HG02678 (cell line): ENCODE data around the gene DHX8.
"Not testable (repeated sequence)": the region's sequence is repeated elsewhere in the genome, so short reads cannot be mapped to it uniquely, and the experiment has no call there.

ENCODE experiments used
- ATAC-seq: cut with Tn5 transposase; IDR thresholded peaks from one replicate; pipeline ENCODE4 v1.9.1; 2021; ENCODE audit warnings: mild to moderate bottlenecking, moderate library complexity; ENCODE audit not compliant: unreplicated experiment

The DHX8 gene

GRCh38 chr17:43461185-43461584, 22.6 kb upstream of the DHX8 start:
- ATAC-seq, result no peak

GRCh38 chr17:43462569-43462968, 21.2 kb upstream of the DHX8 start:
- ATAC-seq, result not testable (repeated sequence)

GRCh38 chr17:43463241-43463640, 20.5 kb upstream of the DHX8 start:
- no peak for ATAC-seq

GRCh38 chr17:43464046-43464445, 19.7 kb upstream of the DHX8 start:
- ATAC-seq, result no peak

- no peak for ATAC-seq
Measured at GRCh38 chr17:43465049-43465448, 18.7 kb upstream of the DHX8 start.

GRCh38 chr17:43467981-43468581, 15.7 kb upstream of the DHX8 start:
- ATAC-seq, result no peak

- ATAC-seq, result no peak
Measured at GRCh38 chr17:43468691-43469139, 15.1 kb upstream of the DHX8 start.

DNA sequence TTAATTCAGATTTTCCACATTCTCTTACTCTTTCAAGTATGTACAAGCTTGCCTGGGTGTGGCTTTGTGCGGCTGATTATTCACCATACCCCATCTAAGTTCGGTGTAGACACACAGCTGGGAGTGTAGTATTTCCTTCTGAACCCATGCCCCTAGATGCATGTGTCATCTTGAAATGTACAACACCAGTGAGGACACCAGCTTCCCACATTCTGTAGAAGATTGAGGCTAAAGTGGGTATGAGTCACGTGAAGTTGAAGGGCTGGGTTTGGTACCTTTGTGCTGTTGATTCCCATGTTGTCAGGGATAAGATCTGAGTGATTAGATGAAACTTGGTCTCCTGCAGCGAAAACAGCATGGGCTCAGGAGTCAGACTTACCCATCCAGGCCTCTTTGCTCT, 14.6 kb upstream of the DHX8 start:
- no peak for ATAC-seq

DNA sequence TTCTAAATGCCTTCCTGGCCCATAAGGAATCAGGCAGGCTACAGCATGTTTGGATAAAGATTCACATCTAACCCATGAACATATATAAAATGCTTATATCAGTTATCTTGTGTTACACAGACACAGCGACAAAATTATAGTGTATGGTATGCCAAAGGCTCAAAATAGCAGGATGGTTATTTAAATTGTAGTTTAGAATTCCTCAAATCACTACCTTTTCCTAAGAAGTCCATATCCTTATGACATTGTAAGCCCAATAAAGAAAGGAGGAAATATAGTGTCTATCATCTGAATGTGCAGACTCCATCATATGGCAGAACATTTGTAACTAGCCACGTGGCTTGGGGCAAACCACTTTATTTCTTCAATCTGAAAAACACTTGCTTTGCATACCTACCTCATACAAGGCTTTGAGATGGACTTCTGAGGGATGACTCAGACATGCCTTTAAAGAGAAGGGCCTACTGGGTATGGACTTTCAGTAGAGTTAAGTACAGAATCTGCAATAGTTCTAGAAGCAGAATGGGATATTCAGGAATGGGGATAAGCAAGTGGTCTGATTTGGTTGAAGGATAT, 12.1 kb upstream of the DHX8 start:
- ATAC-seq, result no peak

DNA sequence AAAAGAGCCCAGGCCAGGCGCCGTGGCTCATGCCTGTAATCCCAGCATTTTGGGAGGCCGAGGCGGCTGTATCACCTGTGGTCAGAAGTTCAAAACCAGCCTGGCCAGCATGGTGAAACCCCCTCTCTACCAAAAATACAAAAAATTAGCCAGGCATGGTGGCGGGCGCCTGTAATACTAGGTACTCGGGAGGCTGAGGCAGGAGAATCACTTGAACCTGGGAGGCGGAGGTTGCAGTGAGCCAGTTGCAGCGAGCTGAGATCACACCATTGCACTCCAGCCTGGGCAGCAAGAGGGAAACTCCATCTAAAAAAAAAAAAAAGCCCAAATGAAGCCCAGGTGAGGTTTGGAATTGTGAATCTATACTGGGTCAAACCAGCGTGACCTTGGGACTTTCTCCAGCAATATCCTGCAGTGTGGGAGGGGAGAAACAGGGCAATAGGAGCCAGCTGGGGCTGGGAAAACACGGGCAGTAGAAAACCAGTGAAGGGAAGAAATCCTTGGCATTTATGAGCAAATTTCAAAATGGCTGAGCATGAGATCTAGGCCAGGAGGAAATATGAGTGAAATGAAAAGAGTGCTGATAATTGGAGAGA, 8.2 kb upstream of the DHX8 start:
- ATAC-seq, result no peak

DNA sequence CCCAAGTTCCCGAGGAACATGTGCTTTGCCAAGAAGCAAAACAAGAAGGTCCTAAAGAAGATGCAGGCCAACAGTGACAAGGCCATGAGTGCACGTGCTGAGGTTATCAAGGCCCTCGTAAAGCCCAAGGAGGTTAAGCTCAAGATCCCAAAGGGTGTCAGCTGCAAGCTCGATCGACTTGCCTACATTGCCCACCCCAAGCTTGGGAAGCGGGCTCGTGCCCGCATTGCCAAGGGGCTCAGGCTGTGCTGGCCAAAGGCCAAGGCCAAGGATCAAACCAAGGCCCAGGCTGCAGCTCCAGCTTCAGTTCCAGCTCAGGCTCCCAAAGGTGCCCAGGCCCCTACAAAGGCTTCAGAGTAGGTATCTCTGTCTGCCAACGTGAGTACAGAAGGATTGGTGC, 7.5 kb upstream of the DHX8 start:
- ATAC-seq, result not testable (repeated sequence)

DNA sequence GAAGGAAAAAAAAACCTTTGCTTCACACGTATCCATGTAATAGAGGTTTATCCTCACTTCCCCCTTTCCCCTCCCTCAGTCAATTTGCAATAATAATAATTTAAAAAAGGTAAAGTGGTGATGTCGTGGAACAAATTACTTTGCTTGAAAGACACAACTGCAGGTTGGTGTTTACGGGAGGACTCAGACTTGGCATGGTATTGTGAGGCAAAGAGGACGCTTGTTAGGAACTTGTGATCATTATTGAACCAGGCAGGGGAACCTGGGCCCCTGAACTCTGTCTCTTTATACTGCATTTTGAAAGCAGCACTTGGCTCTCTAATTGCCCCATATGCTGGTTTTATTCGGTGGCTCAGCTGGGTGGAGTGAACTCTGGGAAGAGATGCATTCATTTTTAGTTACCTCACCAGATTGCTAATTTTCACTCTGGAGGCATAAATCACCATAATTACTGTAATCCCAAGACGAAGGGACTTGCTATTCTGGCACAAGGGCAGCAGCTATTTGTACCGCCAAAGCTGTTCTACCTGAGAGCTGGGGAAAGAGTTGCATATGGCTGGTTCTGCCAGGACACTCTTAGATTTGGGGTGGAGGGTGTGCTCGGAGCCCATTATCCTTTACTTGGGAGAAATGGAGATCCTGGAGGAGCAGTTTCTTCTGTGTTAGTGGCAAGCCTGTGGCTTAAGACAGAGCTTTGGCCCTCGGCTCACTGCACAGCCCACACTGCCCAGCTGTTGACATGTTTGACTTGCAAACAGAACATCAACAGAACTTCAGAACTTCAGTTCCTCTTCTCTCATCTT, 5.7 kb upstream of the DHX8 start:
- ATAC-seq, result no peak

DNA sequence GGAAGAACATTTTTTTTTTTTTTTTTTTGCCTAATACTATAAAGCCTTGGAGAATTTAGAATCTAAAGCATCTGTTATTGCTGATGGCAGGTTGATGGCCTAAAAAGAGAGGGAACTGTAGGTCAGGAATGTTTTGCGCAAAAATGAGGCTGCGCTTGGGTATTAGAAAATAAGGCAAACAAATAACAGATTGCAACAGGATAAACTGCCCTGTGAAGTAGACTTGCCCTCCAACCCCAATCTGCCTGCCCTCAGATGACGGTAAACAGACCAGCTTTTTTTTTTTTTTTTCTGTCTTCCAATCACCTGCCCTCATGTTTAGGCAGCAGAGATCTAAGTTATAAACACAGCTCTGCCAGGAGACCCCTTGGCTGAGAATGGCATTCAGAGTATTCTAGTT, 3.8 kb upstream of the DHX8 start:
- ATAC-seq, result no peak

DNA sequence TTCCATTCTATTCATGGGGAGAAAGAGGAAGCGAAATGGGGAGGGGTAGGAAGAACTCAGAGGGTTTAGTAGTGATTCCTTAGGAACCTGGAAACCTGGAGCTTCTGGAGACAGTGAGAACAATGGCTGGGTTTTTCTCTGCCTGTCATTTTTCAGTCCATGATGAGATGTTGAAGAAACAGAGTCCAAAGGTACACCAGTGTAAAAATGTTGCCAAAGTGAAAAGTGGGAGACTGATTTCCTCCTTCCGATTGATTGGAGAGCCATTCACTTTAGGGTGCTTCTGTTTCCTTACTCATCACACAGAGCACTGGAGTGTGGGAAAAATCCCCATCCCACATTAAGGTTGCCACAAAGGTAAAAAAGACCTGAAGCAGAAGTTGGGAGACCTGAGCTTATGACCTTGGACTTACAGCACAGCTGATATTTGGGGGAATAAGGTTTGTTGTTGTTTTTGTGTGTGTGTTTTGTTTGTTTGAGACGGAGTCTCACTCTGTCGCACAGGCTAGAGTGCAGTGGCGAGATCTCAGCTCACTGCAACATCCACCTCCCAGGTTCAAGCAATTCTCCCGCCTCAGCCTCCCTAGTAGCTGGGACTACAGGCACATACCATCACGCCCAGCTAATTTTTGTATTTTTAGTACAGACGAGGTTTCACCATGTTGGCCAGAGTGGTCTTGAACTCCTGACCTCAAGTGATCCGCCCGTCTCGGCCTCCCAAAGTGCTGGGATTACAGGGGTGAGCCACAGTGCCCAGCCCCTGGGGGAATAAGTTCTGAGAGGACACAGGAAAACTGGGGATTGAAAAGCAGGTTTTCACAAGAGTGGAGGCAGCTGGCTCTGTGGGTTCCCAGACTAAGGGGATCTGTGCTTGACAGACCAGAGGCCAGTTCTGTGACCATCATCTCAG, 1.4 kb upstream of the DHX8 start:
- ATAC-seq, result no peak

- ATAC-seq, result no peak
Measured at GRCh38 chr17:43490621-43491020, 6.8 kb downstream of the DHX8 start.

GRCh38 chr17:43509440-43509839, 25.7 kb downstream of the DHX8 start:
- not testable (repeated sequence) for ATAC-seq

GRCh38 chr17:43511199-43511598, 27.4 kb downstream of the DHX8 start:
- not testable (repeated sequence) for ATAC-seq

- ATAC-seq, result no peak
Measured at GRCh38 chr17:43515656-43516055, 31.9 kb downstream of the DHX8 start.

DNA sequence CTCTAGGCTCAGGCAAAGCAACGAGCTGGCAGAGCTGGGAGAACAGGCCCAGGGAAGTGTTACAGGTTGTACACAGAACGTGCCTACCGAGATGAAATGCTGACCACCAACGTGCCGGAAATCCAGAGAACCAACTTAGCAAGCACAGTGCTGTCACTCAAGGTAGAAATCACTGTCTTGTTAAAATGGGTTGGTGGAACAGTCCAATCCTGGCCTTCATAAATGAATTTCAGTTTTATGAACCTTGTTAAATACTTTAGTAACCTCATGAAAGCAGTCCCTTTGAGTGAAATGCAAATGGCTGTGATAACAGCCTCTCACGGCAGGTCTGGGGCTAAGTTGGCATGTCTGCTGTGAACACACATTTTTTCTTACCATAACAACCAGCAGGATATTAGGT, 33.4 kb downstream of the DHX8 start:
- ATAC-seq, result no peak

DNA sequence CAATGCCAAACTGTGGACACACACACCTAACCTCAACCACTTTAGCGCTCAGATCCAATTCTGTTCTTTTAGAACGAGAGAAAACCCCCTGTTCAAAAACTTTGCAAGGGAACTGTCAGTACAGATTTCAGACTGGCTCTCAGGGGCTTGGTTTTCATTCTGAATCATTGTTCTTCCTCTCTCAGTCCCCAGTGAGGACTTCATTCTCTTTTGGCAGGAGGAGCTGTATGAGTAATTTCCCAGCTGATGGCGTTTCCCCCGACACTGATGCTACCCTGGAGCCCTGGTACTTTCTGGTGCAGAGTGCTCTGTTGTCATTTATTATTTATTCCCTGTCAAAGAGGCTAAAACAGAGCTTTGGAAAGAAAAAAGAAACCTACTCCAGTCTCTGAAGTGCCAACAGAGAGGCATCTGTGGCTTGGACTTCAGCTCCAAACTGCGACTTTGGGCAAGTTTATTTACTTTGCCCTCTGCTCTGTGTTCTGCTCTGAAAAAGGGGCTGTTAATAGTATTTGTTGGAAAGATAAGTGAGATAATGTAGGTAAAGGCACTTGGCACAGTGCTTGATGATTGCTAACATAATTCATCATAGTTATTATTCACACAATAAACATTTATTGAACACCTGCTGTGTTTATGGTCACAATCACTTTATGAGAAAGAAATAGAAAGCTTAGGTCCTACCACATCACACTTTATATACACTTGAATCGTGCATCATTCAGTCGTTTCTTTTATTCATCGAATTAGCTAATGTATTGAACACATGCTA, 34.0 kb downstream of the DHX8 start:
- ATAC-seq, result no peak
